Measurements from ENCODE around the gene TNS4. TPM values are rescaled to one million over a fixed set of nuclear protein-coding genes. Genes with fewer than 3 reads are reported as not detected.
A peak's percentile ranks its signal among the peaks of the same experiment; 100 is the strongest.

TNS4 gene
- total RNA-seq, 1 experiment from 2014 or later: 0.21 TPM

DNA sequence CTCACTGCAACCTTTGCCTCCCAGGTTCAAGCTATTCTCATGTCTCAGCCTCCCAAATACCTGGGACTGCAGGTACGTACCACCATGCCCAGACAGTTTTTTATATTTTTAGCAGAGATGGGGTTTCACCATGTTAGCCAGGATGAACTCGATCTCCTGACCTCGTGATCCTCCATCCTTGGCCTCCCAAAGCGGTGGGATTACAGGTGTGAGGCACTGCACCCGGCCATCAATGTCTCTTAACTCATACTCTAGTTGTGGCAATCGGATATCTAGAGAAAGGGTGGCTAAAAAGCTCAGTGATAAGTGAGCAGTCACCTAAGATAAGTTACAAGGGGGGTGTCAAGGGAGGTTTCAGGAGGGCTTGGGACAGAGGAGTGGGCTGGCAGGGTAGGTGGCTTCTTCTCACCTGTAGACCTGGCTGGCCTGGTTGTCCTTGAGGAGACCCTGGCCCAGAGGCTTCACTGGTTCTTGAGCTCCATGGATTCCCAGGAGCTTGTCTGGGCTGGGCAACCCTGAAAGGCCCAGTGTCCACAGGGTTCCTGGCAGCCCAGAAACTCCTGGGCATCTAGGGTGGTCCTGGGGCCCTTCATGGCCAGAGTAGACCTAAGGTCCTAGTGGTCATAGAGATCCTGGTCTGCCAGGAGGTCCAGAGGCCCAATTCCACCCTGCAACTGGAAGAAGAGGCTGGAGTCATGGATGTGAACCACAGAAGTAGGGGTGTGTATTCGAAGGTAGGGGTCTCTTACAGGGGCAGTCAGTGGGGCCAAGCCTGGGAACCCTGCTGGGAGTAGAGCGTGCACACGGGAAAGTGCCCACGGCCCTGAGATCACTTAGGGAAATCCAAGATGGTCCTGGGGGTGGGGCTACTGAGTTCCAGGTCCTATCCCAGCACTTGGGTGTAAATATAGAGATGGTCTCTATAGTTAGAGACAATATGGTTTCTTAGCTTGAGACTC, 70.9 kb downstream of the TNS4 start:
- Mint-ChIP-seq H3K27me3 (ENCODE audit: unreplicated experiment) (peaks cover 54% of the 10 kb centered on the region), H3K4me3 (ENCODE audit: low read depth, unreplicated experiment) (no peak overlapping the region), H3K36me3 (ENCODE audit: insufficient read depth, unreplicated experiment) (no peaks in the 10 kb centered on the region), H3K9me3 (ENCODE audit: low read depth, unreplicated experiment) (peaks cover 4% of the 10 kb centered on the region), H3K4me1 (ENCODE audit: low read depth, unreplicated experiment) (no peaks in the 10 kb centered on the region), H3K27ac (ENCODE audit: unreplicated experiment) (no peak overlapping the region)
- intact Hi-C loops (cut with micrococcal nuclease; ENCODE audit: unreplicated experiment): loop anchor here (5.0 kb wide), 1 partner anchor 448 kb away; the partner anchor contains the start of gene PSMD3
- CTCF ChIA-PET: interaction anchor here (0.6 to 5.8 kb wide), 21 partner anchors 9 to 620 kb away, joined by 3 to 45 read pairs (median 5); partner anchors contain the start of genes GJD3, IGFBP4, PSMD3 and TOP2A
- TF ChIP-seq, protein P1, sequence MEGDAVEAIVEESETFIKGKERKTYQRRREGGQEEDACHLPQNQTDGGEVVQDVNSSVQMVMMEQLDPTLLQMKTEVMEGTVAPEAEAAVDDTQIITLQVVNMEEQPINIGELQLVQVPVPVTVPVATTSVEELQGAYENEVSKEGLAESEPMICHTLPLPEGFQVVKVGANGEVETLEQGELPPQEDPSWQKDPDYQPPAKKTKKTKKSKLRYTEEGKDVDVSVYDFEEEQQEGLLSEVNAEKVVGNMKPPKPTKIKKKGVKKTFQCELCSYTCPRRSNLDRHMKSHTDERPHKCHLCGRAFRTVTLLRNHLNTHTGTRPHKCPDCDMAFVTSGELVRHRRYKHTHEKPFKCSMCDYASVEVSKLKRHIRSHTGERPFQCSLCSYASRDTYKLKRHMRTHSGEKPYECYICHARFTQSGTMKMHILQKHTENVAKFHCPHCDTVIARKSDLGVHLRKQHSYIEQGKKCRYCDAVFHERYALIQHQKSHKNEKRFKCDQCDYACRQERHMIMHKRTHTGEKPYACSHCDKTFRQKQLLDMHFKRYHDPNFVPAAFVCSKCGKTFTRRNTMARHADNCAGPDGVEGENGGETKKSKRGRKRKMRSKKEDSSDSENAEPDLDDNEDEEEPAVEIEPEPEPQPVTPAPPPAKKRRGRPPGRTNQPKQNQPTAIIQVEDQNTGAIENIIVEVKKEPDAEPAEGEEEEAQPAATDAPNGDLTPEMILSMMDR (IDR thresholded peaks at IDR 0.05; ENCODE audit: unreplicated experiment): no peak
- no peak for DNase-seq
- no TSS peak for BruUV-seq (replicated peaks)

- BruUV-seq (replicated peaks): no TSS peak
- Mint-ChIP-seq H3K9me3 (ENCODE audit: low read depth, unreplicated experiment) (peaks cover 4% of the 10 kb centered on the region), H3K27me3 (ENCODE audit: unreplicated experiment) (peaks cover 50% of the 10 kb centered on the region), H3K36me3 (ENCODE audit: insufficient read depth, unreplicated experiment) (no peaks in the 10 kb centered on the region), H3K4me1 (ENCODE audit: low read depth, unreplicated experiment) (no peaks in the 10 kb centered on the region), H3K4me3 (ENCODE audit: low read depth, unreplicated experiment) (no peak overlapping the region), H3K27ac (ENCODE audit: unreplicated experiment) (no peak overlapping the region)
- peak; percentile 45 for DNase-seq
- CTCF ChIA-PET: interaction anchor here (0.6 to 18.0 kb wide), 20 partner anchors 10 to 697 kb away, joined by 3 to 498 read pairs (median 4); partner anchors contain the start of genes IGFBP4, MIEN1, PSMD3 and TOP2A
- intact Hi-C loops (cut with micrococcal nuclease; ENCODE audit: unreplicated experiment): no loop called here
- TF ChIP-seq, protein P1 (IDR thresholded peaks at IDR 0.05; ENCODE audit: unreplicated experiment): no peak
Observed at GRCh38 chr17:40427002-40427491, 74.4 kb downstream of the TNS4 start.

Other genes with a start within 250 kb of the TNS4 start
- gene CDC6, start 213.7 kb downstream of the TNS4 start, total RNA-seq (2022): 567 and 645 TPM in 2 replicates
- gene RARA, start 192.4 kb downstream of the TNS4 start, total RNA-seq (2022): 150 and 170 TPM in 2 replicates
- 0.44 and 0.71 TPM in 2 replicates for gene GJD3, start 136.9 kb downstream of the TNS4 start, total RNA-seq (2022)
- gene TOP2A, start 83.7 kb downstream of the TNS4 start, total RNA-seq (2022): 1,389 and 1,672 TPM in 2 replicates
- gene IGFBP4, start 58.2 kb downstream of the TNS4 start, total RNA-seq (2022): 33.9 and 39.2 TPM in 2 replicates
- not detected in 2 replicates for gene CCR7, start 63.8 kb upstream of the TNS4 start, total RNA-seq (2022)
- 755 and 768 TPM in 2 replicates for gene SMARCE1, start 146.2 kb upstream of the TNS4 start, total RNA-seq (2022)
- gene KRT222, start 163.6 kb upstream of the TNS4 start, total RNA-seq (2022): not detected in 2 replicates
- gene KRT24, start 202.1 kb upstream of the TNS4 start, total RNA-seq (2022): 2.0 and 2.4 TPM in 2 replicates